K562 (cell line): Measurements from ENCODE around the gene CDT1. TPM values are rescaled to one million over a fixed set of nuclear protein-coding genes. Genes with fewer than 3 reads are reported as not detected.

Experiments used
- BCL6 ChIP-seq: fragments of 250-450 bp; sonication (Bioruptor Pico); IDR thresholded peaks from 2 replicates; pipeline ENCODE4 v1.4.0; 2020
- ESRRB ChIP-seq: fragments of 250-450 bp; sonication (Bioruptor Pico); IDR thresholded peaks from 2 replicates; pipeline ENCODE4 v1.5.0; 2020; ENCODE audit warnings: mild to moderate bottlenecking, moderate library complexity, borderline replicate concordance
- GABPB1 ChIP-seq: sonication (generic); formaldehyde crosslinking; IDR thresholded peaks from 2 replicates; pipeline ENCODE4 v1.8.0; 2022; ENCODE audit warnings: mild to moderate bottlenecking, missing genetic modification reagents
- GATAD2A ChIP-seq: fragments of 450-650 bp; IDR thresholded peaks from 2 replicates; pipeline ENCODE4 v1.6.1; 2017
- U2AF1 ChIP-seq: fragments of 200-400 bp; formaldehyde crosslinking; optimal IDR thresholded peaks from 2 replicates; pipeline ENCODE3; 2017; ENCODE audit warnings: mild to moderate bottlenecking, low read depth, low read length, moderate library complexity
- ZNF23 ChIP-seq: fragments of 250-450 bp; sonication (Bioruptor Pico); IDR thresholded peaks from 2 replicates; pipeline ENCODE4 v1.4.0; 2020; ENCODE audit warnings: mild to moderate bottlenecking
- ZNF589 ChIP-seq: fragments of 200-800 bp; sonication (Bioruptor generic); IDR thresholded peaks from 2 replicates; pipeline ENCODE4 v1.6.1; 2016; ENCODE audit warnings: low read depth, missing genetic modification characterization, missing compliant biosample characterization
- polyA plus RNA-seq, 8 experiments: library from polyadenylated mRNA; depleted of rRNA in 4 of 8; stranded (reverse) in 5 of 8; unstranded in 3 of 8; fragments of >200 nt; fragmentation: Nextera tagmentation in 2 of 8; fragmentation: Illumina TruSeq in 1 of 8; extraction: Ambion mirVana in 2 of 8; extraction: Trizol in 1 of 8; gene quantifications; 2 replicates each; pipeline versions ENCODE4 v1.2.1 to v1.2.3, GENCODE V29; 2011 to 2014; ENCODE audit warnings: inconsistent platforms in 1 of 8, missing spikeins in 1 of 8
- total RNA-seq, 7 experiments: library from RNA; depleted of rRNA in 6 of 7; stranded (reverse); fragments of >200 nt in 6 of 7; fragmentation: Illumina TruSeq in 2 of 7; extraction: Trizol in 2 of 7; gene quantifications; 2 replicates each; pipeline versions ENCODE4 v1.2.1 to v1.2.3, GENCODE V29; 2011 to 2021; ENCODE audit warnings: low replicate concordance in 1 of 7
- TF ChIP-seq, protein P1 (sequence below): sonication (generic); formaldehyde crosslinking; IDR thresholded peaks from 2 replicates; pipeline ENCODE4 v1.8.0; 2022; ENCODE audit warnings: mild to moderate bottlenecking, missing genetic modification reagents
- TF ChIP-seq, protein P2 (sequence below): fragments of 450-650 bp; formaldehyde crosslinking; IDR thresholded peaks from 2 replicates; pipeline ENCODE4 v1.4.0; 2020; ENCODE audit warnings: mild to moderate bottlenecking, moderate library complexity
- TF ChIP-seq, protein P3 (sequence below): fragments of 450-650 bp; conservative IDR thresholded peaks from 2 replicates; pipeline ENCODE4 v1.6.1; 2016; ENCODE audit warnings: missing genetic modification characterization, low read depth, mild to moderate bottlenecking, control low read depth, missing compliant biosample characterization
- TF ChIP-seq, protein P4 (sequence below): fragments of 450-650 bp; IDR thresholded peaks from 2 replicates; pipeline ENCODE4 v1.7.0; 2016; ENCODE audit warnings: borderline replicate concordance
- TF ChIP-seq, protein P5 (sequence below), 2 experiments: fragments of 450-650 bp in 1 of 2; IDR thresholded peaks; 2 replicates each; pipeline ENCODE4 v1.6.1; 2011 to 2017; ENCODE audit warnings: low read depth in 2 of 2, antibody characterized with exemption in 1 of 2, borderline replicate concordance in 1 of 2, low read length in 1 of 2, mild to moderate bottlenecking in 1 of 2, mixed read lengths in 1 of 2; ENCODE audit not compliant: control insufficient read depth in 1 of 2

The CDT1 gene
- total and polyA plus RNA-seq, 9 of the 15 experiments (the other 6 are each of a cell fraction or from before 2014, with no cell fraction given), result 0.92 to 178 (median 14.2) TPM

DNA sequence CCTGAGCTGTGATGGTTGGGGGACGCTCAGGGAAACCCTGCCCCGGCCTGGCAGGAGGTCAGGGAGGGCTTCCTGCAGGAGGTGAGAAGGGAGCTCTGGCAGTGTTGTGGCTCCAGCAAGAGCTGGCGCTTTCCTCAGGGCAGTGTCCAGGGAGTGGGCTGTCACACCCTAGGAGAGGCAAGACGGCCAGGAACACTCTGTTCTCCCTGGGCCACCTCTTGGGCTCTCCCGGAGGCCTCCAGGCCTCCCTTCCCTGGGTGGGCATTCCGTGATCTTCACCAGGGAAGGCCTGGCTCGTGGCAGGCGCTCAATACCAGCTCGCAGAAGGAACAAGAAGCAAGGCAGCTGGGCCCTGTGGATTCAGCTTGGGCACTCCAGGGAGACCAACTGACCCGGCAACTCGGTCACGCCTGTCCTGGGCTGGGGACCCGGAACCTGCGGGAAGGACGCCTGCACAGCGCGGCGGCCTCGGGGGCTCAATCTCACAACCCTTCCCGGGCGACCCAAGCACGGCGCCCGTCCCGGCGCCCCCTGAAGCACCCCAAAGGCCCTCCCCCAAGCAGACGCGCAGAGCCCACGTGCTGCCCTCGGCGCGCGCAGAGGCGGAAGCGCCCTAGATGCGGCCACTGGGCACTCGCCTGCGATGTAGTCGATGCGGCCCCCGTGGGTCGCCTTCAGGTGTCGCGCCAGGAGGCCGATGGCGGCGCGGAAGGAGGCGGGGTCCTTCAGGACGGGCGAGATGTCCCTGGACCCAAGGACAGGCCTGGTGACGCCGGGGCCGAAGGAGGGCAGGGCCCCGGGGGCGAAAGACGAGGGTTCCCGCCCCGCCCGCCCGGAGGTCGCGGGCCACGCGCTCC is 7.6 kb downstream of the CDT1 start (continued):
- TF ChIP-seq, protein P1, sequence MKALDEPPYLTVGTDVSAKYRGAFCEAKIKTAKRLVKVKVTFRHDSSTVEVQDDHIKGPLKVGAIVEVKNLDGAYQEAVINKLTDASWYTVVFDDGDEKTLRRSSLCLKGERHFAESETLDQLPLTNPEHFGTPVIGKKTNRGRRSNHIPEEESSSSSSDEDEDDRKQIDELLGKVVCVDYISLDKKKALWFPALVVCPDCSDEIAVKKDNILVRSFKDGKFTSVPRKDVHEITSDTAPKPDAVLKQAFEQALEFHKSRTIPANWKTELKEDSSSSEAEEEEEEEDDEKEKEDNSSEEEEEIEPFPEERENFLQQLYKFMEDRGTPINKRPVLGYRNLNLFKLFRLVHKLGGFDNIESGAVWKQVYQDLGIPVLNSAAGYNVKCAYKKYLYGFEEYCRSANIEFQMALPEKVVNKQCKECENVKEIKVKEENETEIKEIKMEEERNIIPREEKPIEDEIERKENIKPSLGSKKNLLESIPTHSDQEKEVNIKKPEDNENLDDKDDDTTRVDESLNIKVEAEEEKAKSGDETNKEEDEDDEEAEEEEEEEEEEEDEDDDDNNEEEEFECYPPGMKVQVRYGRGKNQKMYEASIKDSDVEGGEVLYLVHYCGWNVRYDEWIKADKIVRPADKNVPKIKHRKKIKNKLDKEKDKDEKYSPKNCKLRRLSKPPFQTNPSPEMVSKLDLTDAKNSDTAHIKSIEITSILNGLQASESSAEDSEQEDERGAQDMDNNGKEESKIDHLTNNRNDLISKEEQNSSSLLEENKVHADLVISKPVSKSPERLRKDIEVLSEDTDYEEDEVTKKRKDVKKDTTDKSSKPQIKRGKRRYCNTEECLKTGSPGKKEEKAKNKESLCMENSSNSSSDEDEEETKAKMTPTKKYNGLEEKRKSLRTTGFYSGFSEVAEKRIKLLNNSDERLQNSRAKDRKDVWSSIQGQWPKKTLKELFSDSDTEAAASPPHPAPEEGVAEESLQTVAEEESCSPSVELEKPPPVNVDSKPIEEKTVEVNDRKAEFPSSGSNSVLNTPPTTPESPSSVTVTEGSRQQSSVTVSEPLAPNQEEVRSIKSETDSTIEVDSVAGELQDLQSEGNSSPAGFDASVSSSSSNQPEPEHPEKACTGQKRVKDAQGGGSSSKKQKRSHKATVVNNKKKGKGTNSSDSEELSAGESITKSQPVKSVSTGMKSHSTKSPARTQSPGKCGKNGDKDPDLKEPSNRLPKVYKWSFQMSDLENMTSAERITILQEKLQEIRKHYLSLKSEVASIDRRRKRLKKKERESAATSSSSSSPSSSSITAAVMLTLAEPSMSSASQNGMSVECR (CRISPR knock-in tag), result peak; percentile 96
- TF ChIP-seq, protein P2, sequence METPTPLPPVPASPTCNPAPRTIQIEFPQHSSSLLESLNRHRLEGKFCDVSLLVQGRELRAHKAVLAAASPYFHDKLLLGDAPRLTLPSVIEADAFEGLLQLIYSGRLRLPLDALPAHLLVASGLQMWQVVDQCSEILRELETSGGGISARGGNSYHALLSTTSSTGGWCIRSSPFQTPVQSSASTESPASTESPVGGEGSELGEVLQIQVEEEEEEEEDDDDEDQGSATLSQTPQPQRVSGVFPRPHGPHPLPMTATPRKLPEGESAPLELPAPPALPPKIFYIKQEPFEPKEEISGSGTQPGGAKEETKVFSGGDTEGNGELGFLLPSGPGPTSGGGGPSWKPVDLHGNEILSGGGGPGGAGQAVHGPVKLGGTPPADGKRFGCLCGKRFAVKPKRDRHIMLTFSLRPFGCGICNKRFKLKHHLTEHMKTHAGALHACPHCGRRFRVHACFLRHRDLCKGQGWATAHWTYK (CRISPR knock-in tag), result peak; percentile 55; the same call in 1 of the 2 replicates
- TF ChIP-seq BCL6 (CRISPR knock-in tag) (no peak), U2AF1 (peak; percentile 79), ZNF23 (no peak), ZNF589 (CRISPR knock-in tag) (no peak), ESRRB (no peak), GATAD2A (no peak), GABPB1 (CRISPR knock-in tag) (no peak)
- TF ChIP-seq, protein P3, sequence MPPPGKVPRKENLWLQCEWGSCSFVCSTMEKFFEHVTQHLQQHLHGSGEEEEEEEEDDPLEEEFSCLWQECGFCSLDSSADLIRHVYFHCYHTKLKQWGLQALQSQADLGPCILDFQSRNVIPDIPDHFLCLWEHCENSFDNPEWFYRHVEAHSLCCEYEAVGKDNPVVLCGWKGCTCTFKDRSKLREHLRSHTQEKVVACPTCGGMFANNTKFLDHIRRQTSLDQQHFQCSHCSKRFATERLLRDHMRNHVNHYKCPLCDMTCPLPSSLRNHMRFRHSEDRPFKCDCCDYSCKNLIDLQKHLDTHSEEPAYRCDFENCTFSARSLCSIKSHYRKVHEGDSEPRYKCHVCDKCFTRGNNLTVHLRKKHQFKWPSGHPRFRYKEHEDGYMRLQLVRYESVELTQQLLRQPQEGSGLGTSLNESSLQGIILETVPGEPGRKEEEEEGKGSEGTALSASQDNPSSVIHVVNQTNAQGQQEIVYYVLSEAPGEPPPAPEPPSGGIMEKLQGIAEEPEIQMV, result no peak
- TF ChIP-seq, protein P4, sequence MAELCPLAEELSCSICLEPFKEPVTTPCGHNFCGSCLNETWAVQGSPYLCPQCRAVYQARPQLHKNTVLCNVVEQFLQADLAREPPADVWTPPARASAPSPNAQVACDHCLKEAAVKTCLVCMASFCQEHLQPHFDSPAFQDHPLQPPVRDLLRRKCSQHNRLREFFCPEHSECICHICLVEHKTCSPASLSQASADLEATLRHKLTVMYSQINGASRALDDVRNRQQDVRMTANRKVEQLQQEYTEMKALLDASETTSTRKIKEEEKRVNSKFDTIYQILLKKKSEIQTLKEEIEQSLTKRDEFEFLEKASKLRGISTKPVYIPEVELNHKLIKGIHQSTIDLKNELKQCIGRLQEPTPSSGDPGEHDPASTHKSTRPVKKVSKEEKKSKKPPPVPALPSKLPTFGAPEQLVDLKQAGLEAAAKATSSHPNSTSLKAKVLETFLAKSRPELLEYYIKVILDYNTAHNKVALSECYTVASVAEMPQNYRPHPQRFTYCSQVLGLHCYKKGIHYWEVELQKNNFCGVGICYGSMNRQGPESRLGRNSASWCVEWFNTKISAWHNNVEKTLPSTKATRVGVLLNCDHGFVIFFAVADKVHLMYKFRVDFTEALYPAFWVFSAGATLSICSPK, result no peak
- TF ChIP-seq, protein P5, sequence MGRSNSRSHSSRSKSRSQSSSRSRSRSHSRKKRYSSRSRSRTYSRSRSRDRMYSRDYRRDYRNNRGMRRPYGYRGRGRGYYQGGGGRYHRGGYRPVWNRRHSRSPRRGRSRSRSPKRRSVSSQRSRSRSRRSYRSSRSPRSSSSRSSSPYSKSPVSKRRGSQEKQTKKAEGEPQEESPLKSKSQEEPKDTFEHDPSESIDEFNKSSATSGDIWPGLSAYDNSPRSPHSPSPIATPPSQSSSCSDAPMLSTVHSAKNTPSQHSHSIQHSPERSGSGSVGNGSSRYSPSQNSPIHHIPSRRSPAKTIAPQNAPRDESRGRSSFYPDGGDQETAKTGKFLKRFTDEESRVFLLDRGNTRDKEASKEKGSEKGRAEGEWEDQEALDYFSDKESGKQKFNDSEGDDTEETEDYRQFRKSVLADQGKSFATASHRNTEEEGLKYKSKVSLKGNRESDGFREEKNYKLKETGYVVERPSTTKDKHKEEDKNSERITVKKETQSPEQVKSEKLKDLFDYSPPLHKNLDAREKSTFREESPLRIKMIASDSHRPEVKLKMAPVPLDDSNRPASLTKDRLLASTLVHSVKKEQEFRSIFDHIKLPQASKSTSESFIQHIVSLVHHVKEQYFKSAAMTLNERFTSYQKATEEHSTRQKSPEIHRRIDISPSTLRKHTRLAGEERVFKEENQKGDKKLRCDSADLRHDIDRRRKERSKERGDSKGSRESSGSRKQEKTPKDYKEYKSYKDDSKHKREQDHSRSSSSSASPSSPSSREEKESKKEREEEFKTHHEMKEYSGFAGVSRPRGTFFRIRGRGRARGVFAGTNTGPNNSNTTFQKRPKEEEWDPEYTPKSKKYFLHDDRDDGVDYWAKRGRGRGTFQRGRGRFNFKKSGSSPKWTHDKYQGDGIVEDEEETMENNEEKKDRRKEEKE (IDR thresholded peaks at IDR 0.05; ENCODE audit: borderline replicate concordance in 1 of 2, control insufficient read depth in 1 of 2, low read depth in 2 of 2, low read length in 1 of 2), result no peak
